ENCODE measurements around the gene ST7L. TPM values are rescaled to one million over a fixed set of nuclear protein-coding genes. Genes with fewer than 3 reads are reported as not detected.

The ST7L gene
- total and polyA plus RNA-seq, 9 of the 15 experiments (the other 6 are each of a cell fraction or from before 2014, with no cell fraction given), result 9.0 to 32.5 (median 26.6) TPM

- TF ChIP-seq CUX1 (CRISPR knock-in tag; IDR thresholded peaks at IDR 0.05) (no peak), EZH2 (IDR thresholded peaks at IDR 0.05; ENCODE audit: borderline replicate concordance, low read depth, low read length) (no peak), NFE2L1 (tag; IDR thresholded peaks at IDR 0.05; ENCODE audit: borderline replicate concordance, low read depth) (no peak), KHSRP (IDR thresholded peaks at IDR 0.05) (no peak), FOXA3 (CRISPR knock-in tag; conservative IDR thresholded peaks at IDR 0.05 in 1 of 2, IDR thresholded peaks at IDR 0.05 in 1 of 2) (no peak), GTF2A2 (tag; IDR thresholded peaks at IDR 0.05) (no peak), CBX2 (IDR thresholded peaks at IDR 0.05; ENCODE audit: insufficient read depth, low read length, poor library complexity, severe bottlenecking) (no peak), TRIM28 (IDR thresholded peaks at IDR 0.05) (no peak), MAFF (IDR thresholded peaks at IDR 0.05; ENCODE audit: low read length) (no peak), CREB3L1 (IDR thresholded peaks at IDR 0.05; ENCODE audit: borderline replicate concordance, low read depth) (no peak), RCOR1 (IDR thresholded peaks at IDR 0.05; ENCODE audit: borderline replicate concordance in 1 of 2, low read depth in 2 of 2, low read length in 2 of 2) (peak in 1 of 2 experiments; percentile 77; a peak in 2 of 4 replicates), TEAD1 (CRISPR knock-in tag; IDR thresholded peaks at IDR 0.05) (no peak), POLR2AphosphoS2 (IDR thresholded peaks at IDR 0.05; ENCODE audit: low read length) (no peak), ZBTB9 (CRISPR knock-in tag; IDR thresholded peaks at IDR 0.05) (no peak)
- TF ChIP-seq, protein P1, sequence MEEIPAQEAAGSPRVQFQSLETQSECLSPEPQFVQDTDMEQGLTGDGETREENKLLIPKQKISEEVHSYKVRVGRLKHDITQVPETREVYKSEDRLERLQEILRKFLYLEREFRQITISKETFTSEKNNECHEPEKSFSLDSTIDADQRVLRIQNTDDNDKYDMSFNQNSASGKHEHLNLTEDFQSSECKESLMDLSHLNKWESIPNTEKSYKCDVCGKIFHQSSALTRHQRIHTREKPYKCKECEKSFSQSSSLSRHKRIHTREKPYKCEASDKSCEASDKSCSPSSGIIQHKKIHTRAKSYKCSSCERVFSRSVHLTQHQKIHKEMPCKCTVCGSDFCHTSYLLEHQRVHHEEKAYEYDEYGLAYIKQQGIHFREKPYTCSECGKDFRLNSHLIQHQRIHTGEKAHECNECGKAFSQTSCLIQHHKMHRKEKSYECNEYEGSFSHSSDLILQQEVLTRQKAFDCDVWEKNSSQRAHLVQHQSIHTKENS (CRISPR knock-in tag; IDR thresholded peaks at IDR 0.05), result no peak
- TF ChIP-seq, protein P2, sequence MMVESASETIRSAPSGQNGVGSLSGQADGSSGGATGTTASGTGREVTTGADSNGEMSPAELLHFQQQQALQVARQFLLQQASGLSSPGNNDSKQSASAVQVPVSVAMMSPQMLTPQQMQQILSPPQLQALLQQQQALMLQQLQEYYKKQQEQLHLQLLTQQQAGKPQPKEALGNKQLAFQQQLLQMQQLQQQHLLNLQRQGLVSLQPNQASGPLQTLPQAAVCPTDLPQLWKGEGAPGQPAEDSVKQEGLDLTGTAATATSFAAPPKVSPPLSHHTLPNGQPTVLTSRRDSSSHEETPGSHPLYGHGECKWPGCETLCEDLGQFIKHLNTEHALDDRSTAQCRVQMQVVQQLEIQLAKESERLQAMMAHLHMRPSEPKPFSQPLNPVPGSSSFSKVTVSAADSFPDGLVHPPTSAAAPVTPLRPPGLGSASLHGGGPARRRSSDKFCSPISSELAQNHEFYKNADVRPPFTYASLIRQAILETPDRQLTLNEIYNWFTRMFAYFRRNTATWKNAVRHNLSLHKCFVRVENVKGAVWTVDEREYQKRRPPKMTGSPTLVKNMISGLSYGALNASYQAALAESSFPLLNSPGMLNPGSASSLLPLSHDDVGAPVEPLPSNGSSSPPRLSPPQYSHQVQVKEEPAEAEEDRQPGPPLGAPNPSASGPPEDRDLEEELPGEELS (CRISPR knock-in tag; IDR thresholded peaks at IDR 0.05; ENCODE audit: borderline replicate concordance), result no peak
These were observed 43.7 kb downstream of the ST7L start (continued) for GRCh38 chr1:112575154-112575804.

All from K562 (cell line).